IMR-90 (cell line): Measurements from ENCODE around the gene LYSMD2. TPM values are rescaled to one million over a fixed set of nuclear protein-coding genes. Genes with fewer than 3 reads are reported as not detected.

Experiments used
- ATAC-seq: fragments of 200-7000 bp; cut with Tn5 transposase; 2 replicates; pipeline ENCODE4 v1.9.1; 2020; ENCODE audit warnings: low read depth, mild to moderate bottlenecking, moderate library complexity
- BruUV-seq: library from RNA; stranded (reverse); fragments of 400-500 nt; replicated peaks from 2 replicates; lab custom pipeline; 2021; lab: Mats Ljungman, UMichigan
- CTCF ChIA-PET: fragments of 300-600 bp; formaldehyde crosslinking; extraction: SDS; loops from one replicate; lab custom pipeline; 2021; ENCODE audit warnings: antibody characterized with exemption; lab: Yijun Ruan, JAX
- POLR2A ChIA-PET: fragments of 300-600 bp; sonication (Branson Sonifier 250); formaldehyde crosslinking; loops from one replicate; lab custom pipeline; 2022; ENCODE audit warnings: antibody characterized with exemption; ENCODE audit not compliant: unreplicated experiment; lab: Charles Lee
- DNase-seq: peaks from one replicate; pipeline ENCODE4 v3.0.0; 2013
- H2AFZ ChIP-seq: replicated peaks from 2 replicates; pipeline ENCODE3; 2013; ENCODE audit warnings: low read length, mild to moderate bottlenecking; ENCODE audit not compliant: poor library complexity
- H2AK5ac ChIP-seq: 2 replicates; pipeline ENCODE4 v1.6.1; 2013; ENCODE audit warnings: low read depth, low read length, inconsistent platforms
- H2AK9ac ChIP-seq: replicated peaks from 2 replicates; pipeline ENCODE3; 2013; ENCODE audit warnings: mild to moderate bottlenecking, low read depth, low read length, moderate library complexity; ENCODE audit not compliant: poor library complexity
- H2BK120ac ChIP-seq: 2 replicates; pipeline ENCODE4 v1.6.1; 2013; ENCODE audit warnings: low read depth, low read length, inconsistent platforms
- H2BK15ac ChIP-seq: 3 replicates; pipeline ENCODE4 v1.6.1; 2013; ENCODE audit warnings: low read depth, low read length, inconsistent platforms
- H2BK20ac ChIP-seq: 2 replicates; pipeline ENCODE4 v1.6.1; 2013; ENCODE audit warnings: low read depth, mild to moderate bottlenecking, inconsistent platforms, low read length, moderate library complexity
- H2BK5ac ChIP-seq: 2 replicates; pipeline ENCODE4 v1.6.1; 2013; ENCODE audit warnings: mild to moderate bottlenecking, low read depth, low read length, inconsistent platforms; ENCODE audit not compliant: poor library complexity, severe bottlenecking
- H3K14ac ChIP-seq: replicated peaks from 2 replicates; pipeline ENCODE4 v1.6.1; 2013; ENCODE audit warnings: low read depth, low read length, inconsistent platforms
- H3K18ac ChIP-seq: 2 replicates; pipeline ENCODE4 v1.6.1; 2013; ENCODE audit warnings: low read depth, low read length, control low read depth
- H3K23ac ChIP-seq: 2 replicates; pipeline ENCODE4 v1.6.1; 2013; ENCODE audit warnings: low read depth, low read length, inconsistent platforms
- H3K27ac ChIP-seq: 2 replicates; pipeline ENCODE4 v1.5.1; 2013; ENCODE audit warnings: mild to moderate bottlenecking, control low read depth, low read length; ENCODE audit not compliant: insufficient read depth
- H3K27me3 ChIP-seq: 2 replicates; pipeline ENCODE4 v1.6.1; 2013; ENCODE audit warnings: low read length; ENCODE audit not compliant: control insufficient read depth, insufficient read depth
- H3K36me3 ChIP-seq: 2 replicates; pipeline ENCODE4 v1.6.1; 2013; ENCODE audit warnings: low read length, mixed read lengths; ENCODE audit not compliant: control insufficient read depth, insufficient read depth
- H3K4ac ChIP-seq: 2 replicates; pipeline ENCODE4 v1.6.1; 2013; ENCODE audit warnings: low read depth, low read length, inconsistent platforms
- H3K4me1 ChIP-seq: 2 replicates; pipeline ENCODE4 v1.6.1; 2013; ENCODE audit warnings: low read length, mixed read lengths; ENCODE audit not compliant: control insufficient read depth, insufficient read depth
- H3K4me2 ChIP-seq: 2 replicates; pipeline ENCODE4 v1.6.1; 2013; ENCODE audit warnings: low read depth, mild to moderate bottlenecking, control low read depth, low read length, moderate library complexity
- H3K4me3 ChIP-seq: 2 replicates; pipeline ENCODE4 v1.5.1; 2013; ENCODE audit warnings: low read depth, mild to moderate bottlenecking, control low read depth, low read length, moderate library complexity; ENCODE audit not compliant: insufficient read depth
- H3K56ac ChIP-seq: 2 replicates; pipeline ENCODE4 v1.6.1; 2013; ENCODE audit warnings: low read length, inconsistent platforms; ENCODE audit not compliant: insufficient read depth; ENCODE audit errors: extremely low read depth
- H3K79me1 ChIP-seq, 2 experiments: 2 replicates each; pipeline ENCODE4 v1.6.1; 2013; ENCODE audit warnings: low read length in 2 of 2, inconsistent platforms in 1 of 2, low read depth in 1 of 2
- H3K9ac ChIP-seq: 2 replicates; pipeline ENCODE4 v1.6.1; 2013; ENCODE audit warnings: low read depth, low read length, control low read depth
- H3K9me1 ChIP-seq: 2 replicates; pipeline ENCODE4 v1.6.1; 2013; ENCODE audit warnings: low read length, inconsistent platforms; ENCODE audit not compliant: insufficient read depth
- H3K9me3 ChIP-seq: 2 replicates; pipeline ENCODE4 v1.6.1; 2013; ENCODE audit warnings: low read length; ENCODE audit not compliant: control insufficient read depth, insufficient read depth
- H4K20me1 ChIP-seq: 2 replicates; pipeline ENCODE4 v1.6.1; 2013; ENCODE audit warnings: low read length, inconsistent platforms; ENCODE audit not compliant: insufficient read depth
- H4K5ac ChIP-seq: 2 replicates; pipeline ENCODE4 v1.6.1; 2013; ENCODE audit warnings: mild to moderate bottlenecking, low read depth, low read length, control low read depth
- H4K8ac ChIP-seq, 2 experiments: 2 replicates each; pipeline ENCODE4 v1.6.1; 2013; ENCODE audit warnings: low read depth in 2 of 2, low read length in 2 of 2, control low read depth in 1 of 2, inconsistent platforms in 1 of 2
- H4K91ac ChIP-seq: 2 replicates; pipeline ENCODE4 v1.6.1; 2013; ENCODE audit warnings: low read depth, low read length, inconsistent platforms; ENCODE audit not compliant: insufficient read depth
- BHLHE40 ChIP-seq: fragments of 150-350 bp; IDR thresholded peaks from 2 replicates; pipeline ENCODE4 v1.6.1; 2016; ENCODE audit warnings: mild to moderate bottlenecking, low read depth, low read length
- CEBPB ChIP-seq: IDR thresholded peaks from 2 replicates; pipeline ENCODE4 v1.6.1; 2012; ENCODE audit warnings: low read depth, low read length, improper control_type of control experiment
- CHD1 ChIP-seq: IDR thresholded peaks from 2 replicates; pipeline ENCODE4 v1.6.1; 2012; ENCODE audit warnings: low read depth, low read length, improper control_type of control experiment
- CTCF ChIP-seq: conservative IDR thresholded peaks from 2 replicates; pipeline ENCODE4 v1.5.1; 2012; ENCODE audit warnings: mild to moderate bottlenecking, low read depth, low read length, improper control_type of control experiment
- FOS ChIP-seq: fragments of 150-350 bp; IDR thresholded peaks from 2 replicates; pipeline ENCODE4 v1.6.1; 2016; ENCODE audit warnings: low read depth, low read length
- MAFK ChIP-seq: IDR thresholded peaks from 2 replicates; pipeline ENCODE4 v1.6.1; 2012; ENCODE audit warnings: low read depth, low read length, improper control_type of control experiment
- MAZ ChIP-seq: IDR thresholded peaks from 2 replicates; pipeline ENCODE4 v1.6.1; 2012; ENCODE audit warnings: low read depth, mild to moderate bottlenecking, low read length, improper control_type of control experiment, moderate library complexity, borderline replicate concordance
- MXI1 ChIP-seq: IDR thresholded peaks from 2 replicates; pipeline ENCODE4 v1.6.1; 2012; ENCODE audit warnings: low read depth, mild to moderate bottlenecking, low read length, moderate library complexity, borderline replicate concordance
- NFE2L2 ChIP-seq: fragments of 150-350 bp; IDR thresholded peaks from 2 replicates; pipeline ENCODE4 v1.6.1; 2016; ENCODE audit warnings: low read depth, mild to moderate bottlenecking, low read length
- POLR2A ChIP-seq: IDR thresholded peaks from 2 replicates; pipeline ENCODE4 v1.6.1; 2012; ENCODE audit warnings: mild to moderate bottlenecking, low read depth, low read length
- RAD21 ChIP-seq: IDR thresholded peaks from 2 replicates; pipeline ENCODE4 v1.6.1; 2012; ENCODE audit warnings: low read length, improper control_type of control experiment
- RCOR1 ChIP-seq: IDR thresholded peaks from 2 replicates; pipeline ENCODE4 v1.6.1; 2012; ENCODE audit warnings: mild to moderate bottlenecking, low read length, improper control_type of control experiment; ENCODE audit not compliant: insufficient replicate concordance
- RFX5 ChIP-seq: IDR thresholded peaks from 2 replicates; pipeline ENCODE4 v1.8.0; 2012; ENCODE audit warnings: low read depth, mild to moderate bottlenecking, low read length, moderate library complexity
- SMC3 ChIP-seq: fragments of 150-350 bp; IDR thresholded peaks from 2 replicates; pipeline ENCODE4 v1.6.1; 2016; ENCODE audit warnings: low read depth, mild to moderate bottlenecking, antibody characterized with exemption, low read length, moderate library complexity
- USF2 ChIP-seq: fragments of 150-350 bp; IDR thresholded peaks from 2 replicates; pipeline ENCODE4 v1.6.1; 2017; ENCODE audit warnings: mild to moderate bottlenecking, antibody characterized with exemption, low read length, low read depth
- WGBS, 2 experiments: methylation state at CpG; one replicate each; pipeline versions ENCODE4 v1.1.5 to v1.1.7; 2013; ENCODE audit warnings: missing lambda C conversion rate in 2 of 2; ENCODE audit not compliant: insufficient read length in 1 of 2; ENCODE audit errors: extremely low coverage in 2 of 2; 5-methylcytosine and 5-hydroxymethylcytosine counted together
- dilution Hi-C: fragments of 300-500 bp; cut with HindIII; formaldehyde crosslinking; loops from one replicate; pipeline ENCODE4 v1.14.3; 2018; ENCODE audit warnings: low sequenced_read_pairs; ENCODE audit not compliant: unreplicated experiment
- in situ Hi-C: fragments of 300-500 bp; cut with MboI; formaldehyde crosslinking; loops from 3 replicates; pipeline ENCODE4 v1.14.3; 2019; ENCODE audit warnings: low sequenced_read_pairs, inconsistent platforms, mixed read lengths
- intact Hi-C: fragments of 100-400 bp; cut with micrococcal nuclease; formaldehyde crosslinking; loops from 2 replicates; pipeline ENCODE4 v1.10.0; 2022
- polyA plus RNA-seq, 3 experiments: library from polyadenylated mRNA; depleted of rRNA; stranded (reverse); fragments of >200 nt; gene quantifications; 2 replicates each; pipeline ENCODE4 v1.2.3, GENCODE V29; 2012; ENCODE audit warnings: low replicate concordance in 1 of 3
- total RNA-seq: library from RNA; depleted of rRNA; stranded (reverse); fragments of >200 nt; gene quantifications from 2 replicates; pipeline ENCODE4 v1.2.3, GENCODE V29; 2012
- TF ChIP-seq, protein P1 (sequence below): fragments of 150-350 bp; IDR thresholded peaks from 2 replicates; pipeline ENCODE4 v1.6.1; 2016; ENCODE audit warnings: low read depth, mild to moderate bottlenecking, low read length, moderate library complexity, borderline replicate concordance

Gene LYSMD2
- total and polyA plus RNA-seq, 2 of the 4 experiments (the other 2 are of a cell fraction): 5.9 to 6.0 TPM

- no peak overlapping the region for H3K4me2 ChIP-seq
These were observed 1.1 kb upstream of the LYSMD2 start for GRCh38 chr15:51738553-51738952.

More at GRCh38 chr15:51738553-51738952, 1.1 kb upstream of the LYSMD2 start:
- H4K20me1 ChIP-seq: no peaks in the 10 kb centered on the region
- H3K56ac ChIP-seq: no peak overlapping the region
- H4K8ac ChIP-seq: no peak overlapping the region
- H2AFZ ChIP-seq: no peak overlapping the region
- no peaks in the 10 kb centered on the region; the same call in 1 of the 2 replicates for H3K9me1 ChIP-seq
- no peak for ATAC-seq
- no peak overlapping the region for H3K9ac ChIP-seq
- TF ChIP-seq SMC3 (no peak), BHLHE40 (no peak), NFE2L2 (no peak), RCOR1 (no peak), FOS (no peak), USF2 (no peak), CEBPB (no peak), CHD1 (no peak), POLR2A (no peak), CTCF (no peak), MXI1 (no peak), RAD21 (no peak), MAFK (no peak), MAZ (no peak), RFX5 (no peak)
- TF ChIP-seq, protein P1, sequence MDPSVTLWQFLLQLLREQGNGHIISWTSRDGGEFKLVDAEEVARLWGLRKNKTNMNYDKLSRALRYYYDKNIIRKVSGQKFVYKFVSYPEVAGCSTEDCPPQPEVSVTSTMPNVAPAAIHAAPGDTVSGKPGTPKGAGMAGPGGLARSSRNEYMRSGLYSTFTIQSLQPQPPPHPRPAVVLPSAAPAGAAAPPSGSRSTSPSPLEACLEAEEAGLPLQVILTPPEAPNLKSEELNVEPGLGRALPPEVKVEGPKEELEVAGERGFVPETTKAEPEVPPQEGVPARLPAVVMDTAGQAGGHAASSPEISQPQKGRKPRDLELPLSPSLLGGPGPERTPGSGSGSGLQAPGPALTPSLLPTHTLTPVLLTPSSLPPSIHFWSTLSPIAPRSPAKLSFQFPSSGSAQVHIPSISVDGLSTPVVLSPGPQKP: no peak
- no peaks in the 10 kb centered on the region for H3K27me3 ChIP-seq
- CTCF ChIA-PET: interaction anchor here (1.1 to 2.2 kb wide), 2 partner anchors 38 to 89 kb away, joined by 3 to 16 read pairs; no protein-coding TSS in a partner anchor
- peaks cover 4 to 24% of the 10 kb centered on the region in 2 experiments; a peak in 3 of 4 replicates for H3K79me1 ChIP-seq
- POLR2A ChIA-PET: interaction anchor here (0.6 kb wide), 1 partner anchor 107 kb away, joined by 3 read pairs; no protein-coding TSS in a partner anchor
- no peak overlapping the region for H2BK20ac ChIP-seq
- no CpG with 5 or more reads among the region's 2 CpGs for WGBS, 2 experiments
- in situ Hi-C loops (no loop called here), dilution Hi-C loops (no loop called here), intact Hi-C loops (no loop called here)
- no peaks in the 10 kb centered on the region for H3K36me3 ChIP-seq
- no TSS peak for BruUV-seq
- no peak overlapping the region for H4K91ac ChIP-seq
- no peak overlapping the region for H2AK9ac ChIP-seq
- no peak overlapping the region for H3K4me3 ChIP-seq
- H3K14ac ChIP-seq: no peak overlapping the region
- no peak overlapping the region for H3K4ac ChIP-seq
- no peak overlapping the region for H2BK5ac ChIP-seq
- no peaks in the 10 kb centered on the region for H3K9me3 ChIP-seq
- no peak overlapping the region for H3K18ac ChIP-seq
- DNase-seq: no peak
- no peak overlapping the region for H4K5ac ChIP-seq
- no peak overlapping the region for H3K23ac ChIP-seq
- H3K4me1 ChIP-seq: peaks cover 6% of the 10 kb centered on the region; the same call in 1 of the 2 replicates
- H3K27ac ChIP-seq: no peak overlapping the region
- no peak overlapping the region for H2BK120ac ChIP-seq
- no peak overlapping the region for H2BK15ac ChIP-seq
- H2AK5ac ChIP-seq: no peak overlapping the region
